GM12892 (cell line): ENCODE measurements around the gene DDX1.

Experiments
- DNase-seq: peaks from one replicate; pipeline ENCODE4 v3.0.0; 2011; ENCODE audit not compliant: insufficient read length
- FAIRE-seq: peaks from 2 replicates; lab custom pipeline; 2011; peaks lifted over from hg19 to GRCh38; lab: Jason Lieb, UNC
- POLR2A ChIP-seq: IDR thresholded peaks from 2 replicates; pipeline ENCODE4 v1.6.1; 2011; ENCODE audit warnings: low read depth, low read length, control low read depth
- POLR2AphosphoS5 ChIP-seq: IDR thresholded peaks from 2 replicates; pipeline ENCODE4 v1.6.1; 2011; ENCODE audit warnings: low read depth, low read length, control low read depth
- TAF1 ChIP-seq: IDR thresholded peaks from 2 replicates; pipeline ENCODE4 v1.6.1; 2011; ENCODE audit warnings: low read depth, mild to moderate bottlenecking, control low read depth, low read length, borderline replicate concordance

The DDX1 gene

DNA sequence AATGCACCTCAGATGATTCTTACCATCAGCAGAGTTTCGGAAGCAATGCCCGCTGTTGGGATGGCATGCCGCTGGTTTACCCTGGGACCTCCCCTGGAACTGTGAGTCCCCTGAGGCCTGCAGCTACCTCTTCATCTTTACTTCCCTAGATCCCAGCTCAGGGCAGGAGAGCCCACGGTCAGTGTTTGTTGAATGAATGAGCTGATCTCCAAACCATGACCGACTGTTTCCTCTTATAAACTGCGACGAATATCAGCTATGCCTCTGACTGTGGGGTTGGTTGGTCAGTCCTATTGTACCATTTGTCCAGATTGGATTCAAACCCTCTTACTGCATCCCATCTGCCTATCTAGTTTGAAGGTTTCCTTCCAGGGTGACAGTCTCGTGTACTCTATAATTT lies 64.4 kb downstream of the DDX1 start:
- FAIRE-seq = no peak
- no peak for TF ChIP-seq POLR2AphosphoS5
- no peak for TF ChIP-seq POLR2A
- TF ChIP-seq TAF1 = no peak

DNA sequence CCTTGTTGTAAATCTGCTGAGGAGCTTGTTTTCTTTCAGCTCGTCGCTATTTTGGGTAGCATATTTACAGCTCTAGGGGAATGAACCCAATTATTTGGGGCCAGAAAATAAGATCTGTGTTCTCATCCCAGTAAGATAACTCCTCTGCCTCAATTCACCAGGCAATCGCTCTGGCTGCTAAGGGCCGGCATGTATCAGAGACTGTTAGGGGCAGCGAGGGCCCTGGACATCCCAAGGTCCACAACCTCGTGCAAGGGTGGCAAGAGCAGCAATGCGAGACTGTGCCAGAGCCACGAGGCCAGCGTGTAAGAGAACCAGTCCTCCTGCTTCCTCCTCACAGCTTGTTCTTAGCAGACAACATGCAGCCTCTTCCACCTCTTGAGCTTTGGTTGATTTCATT lies 66.1 kb downstream of the DDX1 start:
- DNase-seq (no peak), FAIRE-seq (no peak)
- no peak for TF ChIP-seq POLR2AphosphoS5
- TF ChIP-seq TAF1 = no peak
- no peak for TF ChIP-seq POLR2A

More for the DNA sequence above, 64.4 kb downstream of the DDX1 start:
- DNase-seq = no peak

DNA sequence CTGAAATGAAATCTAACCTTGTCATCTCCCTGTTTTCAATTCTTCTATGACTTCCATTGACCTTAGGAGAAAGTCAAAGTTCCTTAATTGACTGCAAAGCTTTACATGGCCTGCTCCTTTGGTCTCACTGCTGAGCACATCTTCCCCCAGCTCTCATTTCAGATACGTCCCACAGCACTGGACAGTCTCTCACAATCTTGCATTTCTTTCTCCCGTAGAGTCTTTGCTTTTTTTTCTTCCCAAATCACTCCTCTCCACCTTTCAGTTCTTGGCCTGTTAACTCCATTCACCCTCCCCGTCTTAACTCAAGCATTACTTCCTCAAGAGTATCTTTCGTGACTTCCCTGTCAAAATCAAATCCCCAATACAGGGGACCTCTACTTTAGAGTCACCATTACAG lies 67.2 kb downstream of the DDX1 start:
- FAIRE-seq (no peak), DNase-seq (no peak)
- TF ChIP-seq POLR2A (no peak), POLR2AphosphoS5 (no peak), TAF1 (no peak)

DNA sequence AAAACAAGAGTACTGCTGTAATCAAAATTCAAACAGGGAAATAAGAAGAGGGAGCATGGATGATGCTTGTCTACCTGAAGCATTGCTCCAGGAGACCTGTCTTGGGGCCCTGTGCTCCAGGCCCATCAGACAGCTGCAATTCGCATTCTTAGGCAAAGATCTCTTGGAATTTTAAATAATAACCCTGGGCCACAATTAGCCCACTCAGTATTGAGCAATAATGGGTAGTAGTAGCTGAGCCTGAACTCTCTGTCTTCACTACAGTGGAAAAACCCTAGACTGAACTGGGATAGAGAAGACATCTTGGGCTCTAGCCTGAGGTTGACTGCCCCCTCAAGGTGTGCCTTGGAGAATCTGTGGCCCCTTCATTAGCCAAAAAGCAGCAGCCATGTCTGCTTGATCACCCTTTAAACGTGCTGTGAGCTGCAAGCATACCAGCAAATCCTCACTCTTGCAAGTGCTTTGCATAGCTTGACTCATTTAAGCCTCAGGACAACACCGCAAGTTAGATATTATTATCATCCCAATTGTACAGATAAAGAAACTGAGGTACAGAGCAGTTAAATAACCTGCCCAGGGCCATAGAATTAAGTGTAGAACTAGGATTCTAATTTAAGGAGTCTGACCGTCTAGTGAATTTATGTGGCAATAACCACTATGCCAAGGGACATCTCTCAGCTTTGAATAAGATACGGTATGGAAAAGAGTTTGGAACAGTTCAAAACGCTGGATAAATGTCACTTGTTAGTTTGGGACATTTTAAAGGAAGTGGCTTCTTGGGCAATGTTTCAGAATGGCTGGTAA lies 69.0 kb downstream of the DDX1 start:
- no peak for DNase-seq
- TF ChIP-seq TAF1 (no peak), POLR2A (no peak), POLR2AphosphoS5 (no peak)
- FAIRE-seq = no peak

DNA sequence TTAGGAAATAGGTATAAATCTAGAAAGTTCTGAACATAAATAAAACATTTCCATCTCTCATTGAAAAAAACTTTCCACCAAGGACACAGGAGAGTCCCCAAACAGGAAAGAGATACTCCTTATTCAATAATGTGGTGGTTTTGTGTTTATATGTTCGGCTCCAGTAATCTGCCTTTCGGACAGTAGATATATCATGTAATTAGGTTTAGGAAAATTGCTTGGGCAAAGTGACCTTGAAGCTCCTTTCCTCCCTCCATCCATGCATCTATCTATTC lies 69.6 kb downstream of the DDX1 start:
- no peak for FAIRE-seq

DNA sequence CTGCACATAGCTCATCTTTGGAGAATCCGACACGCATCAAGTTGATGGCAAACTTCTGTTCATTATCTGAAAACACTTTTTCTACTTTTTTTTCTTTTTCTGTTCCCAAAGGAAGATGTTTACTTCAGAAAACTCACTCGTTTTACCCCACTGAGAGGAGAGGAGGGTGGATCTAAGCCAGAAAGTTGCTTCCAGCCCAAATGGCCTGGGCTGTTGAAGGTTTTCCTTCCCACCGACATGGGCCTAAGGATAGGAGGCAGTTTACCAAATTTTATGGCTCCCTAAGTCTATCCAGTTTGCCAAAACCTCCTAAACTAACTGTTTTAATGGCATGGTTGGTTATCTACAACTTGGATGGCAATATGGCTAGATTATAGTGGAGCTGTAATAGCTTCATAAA lies 70.4 kb downstream of the DDX1 start:
- no peak for DNase-seq
- no peak for TF ChIP-seq POLR2A
- TF ChIP-seq POLR2AphosphoS5 = no peak
- TF ChIP-seq TAF1 = no peak
- FAIRE-seq = no peak

More for the DNA sequence above, 69.6 kb downstream of the DDX1 start:
- no peak for TF ChIP-seq POLR2AphosphoS5
- TF ChIP-seq TAF1 = no peak
- TF ChIP-seq POLR2A = no peak
- DNase-seq = no peak

DNA sequence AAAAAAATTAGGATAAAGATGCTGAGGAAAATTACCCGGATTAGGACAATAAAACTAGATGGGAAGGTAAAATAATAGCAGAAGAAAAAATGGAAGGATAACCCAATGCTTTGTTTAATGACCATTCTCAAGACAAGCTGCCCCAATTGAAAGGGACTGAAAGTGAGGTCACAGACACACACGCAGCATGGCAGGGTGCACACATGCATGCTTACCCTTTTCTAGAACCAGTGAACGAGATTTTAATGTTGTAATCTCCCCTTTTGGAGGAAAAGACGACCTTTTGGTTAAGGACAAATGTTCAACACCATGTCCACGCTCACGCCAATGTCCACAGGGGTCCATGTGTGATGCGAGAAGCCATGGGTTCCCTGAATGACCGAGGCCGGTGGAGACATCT lies 70.9 kb downstream of the DDX1 start:
- no peak for DNase-seq
- FAIRE-seq = no peak
- TF ChIP-seq TAF1 (no peak), POLR2A (no peak), POLR2AphosphoS5 (no peak)

DNA sequence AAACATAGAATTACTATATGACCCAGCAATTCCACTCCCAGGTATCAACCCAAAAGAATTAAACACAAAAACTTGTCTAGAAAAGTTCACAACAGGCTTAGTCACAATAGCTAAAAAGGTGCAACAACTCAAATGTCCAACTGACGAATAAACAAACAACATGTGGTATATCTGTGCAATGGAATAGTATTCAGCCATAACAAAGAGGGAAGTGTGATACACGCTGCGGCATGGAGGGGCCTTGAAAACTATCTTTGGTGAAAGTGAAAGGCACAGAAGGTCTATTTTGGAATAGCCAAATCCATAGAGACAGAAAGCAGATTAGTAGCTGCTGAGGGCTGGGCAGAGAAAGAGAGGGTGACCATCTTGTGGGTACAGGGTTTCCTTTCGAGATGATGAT lies 72.1 kb downstream of the DDX1 start:
- TF ChIP-seq POLR2A (no peak), POLR2AphosphoS5 (no peak), TAF1 (no peak)
- FAIRE-seq = no peak

DNA sequence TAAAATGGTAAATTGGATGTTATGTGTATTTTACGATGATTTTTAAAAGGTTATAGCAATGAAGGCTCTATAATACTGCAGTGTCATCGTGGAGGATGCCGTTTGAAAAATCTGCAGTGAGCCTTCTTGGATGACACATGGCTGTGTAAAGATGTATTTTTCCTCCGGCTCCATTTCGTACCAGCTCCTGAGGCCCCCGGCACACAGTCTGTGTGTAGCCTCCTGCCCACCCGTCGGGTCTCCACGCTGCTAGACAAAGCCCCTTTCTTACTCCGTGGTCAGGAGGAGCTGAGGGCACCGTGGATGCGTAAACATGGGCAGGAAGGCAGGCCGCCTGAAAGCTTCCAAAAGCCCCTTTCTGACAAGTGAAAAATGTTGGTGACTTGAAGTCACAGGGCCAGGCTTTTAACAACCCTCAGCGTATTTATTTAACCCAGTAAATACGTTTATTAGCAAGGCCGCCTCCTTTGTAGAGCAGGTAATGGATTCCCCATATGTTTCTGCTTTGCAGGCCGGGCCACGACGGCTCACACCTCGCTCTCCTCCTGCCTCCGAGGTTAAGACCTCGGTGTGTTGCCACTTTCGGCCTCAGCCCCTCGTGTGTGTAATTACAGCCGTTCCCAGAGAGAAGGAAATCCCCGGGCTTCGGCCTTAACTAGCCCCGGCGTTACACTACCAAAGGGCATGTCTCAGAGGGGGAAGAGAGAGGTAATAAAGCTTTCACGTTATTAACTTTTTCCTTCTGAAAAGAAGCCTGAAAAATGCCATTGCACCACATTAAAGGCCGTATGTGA lies 72.8 kb downstream of the DDX1 start:
- no peak for TF ChIP-seq TAF1
- TF ChIP-seq POLR2A = no peak
- no peak for TF ChIP-seq POLR2AphosphoS5
- FAIRE-seq (no peak), DNase-seq (no peak)

More for the DNA sequence above, 72.1 kb downstream of the DDX1 start:
- no peak for DNase-seq

DNA sequence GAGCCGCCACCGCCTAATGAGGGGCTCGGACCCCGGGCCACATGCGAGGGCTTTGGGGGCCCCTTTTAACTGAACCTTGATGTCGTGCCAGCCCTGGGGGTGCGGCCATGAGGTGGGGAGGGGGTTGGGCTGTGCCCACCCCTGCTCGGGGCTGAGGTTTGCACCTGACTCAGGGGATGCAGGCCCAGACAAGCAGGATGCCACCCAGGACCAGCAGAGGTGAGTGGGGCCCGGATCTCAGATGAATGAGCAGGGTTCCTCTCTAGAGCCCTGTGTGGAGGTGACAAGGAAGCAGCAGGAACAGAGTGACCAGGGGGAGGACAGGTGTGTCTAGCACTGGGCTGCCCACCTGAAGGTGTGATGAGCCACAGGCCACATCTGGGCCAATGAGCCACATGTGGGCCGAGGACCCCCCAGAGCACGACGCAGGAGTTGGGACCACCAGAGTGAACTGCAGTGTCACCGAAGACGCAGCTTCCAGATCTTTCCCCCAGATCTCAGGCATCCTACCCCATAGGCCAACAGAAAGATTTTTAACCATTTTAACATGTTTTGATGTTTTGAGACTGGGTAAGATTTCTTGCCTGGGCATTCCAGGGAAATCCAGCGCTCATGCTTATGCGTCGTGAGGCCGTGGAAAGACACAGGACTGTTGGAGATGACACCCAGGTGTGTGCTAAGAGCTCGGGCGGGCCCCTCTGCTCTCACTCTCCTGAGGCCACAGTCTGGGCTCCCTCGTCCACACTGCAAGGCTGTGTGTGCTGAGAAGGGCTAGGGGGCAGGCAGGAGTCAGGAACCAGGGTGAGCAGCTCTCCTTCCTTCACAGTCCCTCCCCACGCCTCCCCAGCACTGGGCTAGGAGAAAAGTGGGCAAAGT lies 73.6 kb downstream of the DDX1 start:
- TF ChIP-seq TAF1 = no peak
- no peak for TF ChIP-seq POLR2AphosphoS5
- TF ChIP-seq POLR2A = no peak
- no peak for DNase-seq
- FAIRE-seq = no peak

DNA sequence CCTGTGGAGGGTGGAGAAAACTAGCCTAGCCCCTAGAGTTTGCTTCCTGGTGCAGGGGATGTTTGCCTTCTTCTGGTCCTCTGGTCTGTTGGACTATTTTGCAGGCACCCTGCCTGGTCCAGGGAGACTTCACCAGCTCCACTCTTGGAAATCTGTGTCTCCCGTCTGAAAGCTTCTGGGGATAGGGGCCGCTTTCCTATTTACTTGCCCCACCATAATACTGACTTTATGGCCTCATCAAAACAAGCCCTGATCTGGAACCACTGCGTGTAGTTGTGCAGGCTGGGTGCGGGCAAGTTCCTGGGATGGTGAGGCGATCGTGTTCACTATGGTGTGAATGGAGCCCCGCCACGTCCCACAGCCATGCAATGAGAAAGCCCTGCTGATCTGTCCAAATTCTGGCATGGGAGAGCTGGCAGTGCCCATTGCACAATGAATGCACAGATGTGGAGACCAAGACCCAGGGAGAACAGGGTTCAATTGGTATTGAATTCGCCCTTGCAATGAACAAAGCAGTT lies 74.3 kb downstream of the DDX1 start:
- DNase-seq (no peak), FAIRE-seq (no peak)
- TF ChIP-seq POLR2AphosphoS5 (no peak), POLR2A (no peak), TAF1 (no peak)
